SK-N-SH treated with all-trans-retinoic acid at 6 μM for 48 hours (cell line): ENCODE measurements around the gene C22orf15.

Source experiments
- CSDC2 ChIP-seq: fragments of 250-450 bp; sonication (Bioruptor Pico); IDR thresholded peaks from 2 replicates; pipeline ENCODE4 v1.5.0; 2020; ENCODE audit warnings: mild to moderate bottlenecking, moderate library complexity
- GLIS3 ChIP-seq: fragments of 250-450 bp; sonication (Bioruptor Pico); IDR thresholded peaks from 2 replicates; pipeline ENCODE4 v1.5.0; 2020; ENCODE audit warnings: mild to moderate bottlenecking, moderate library complexity
- ISL1 ChIP-seq: fragments of 250-450 bp; sonication (Bioruptor Pico); IDR thresholded peaks from 2 replicates; pipeline ENCODE4 v2.1.2; 2022; ENCODE audit warnings: mild to moderate bottlenecking, moderate library complexity
- RARB ChIP-seq: fragments of 250-450 bp; sonication (Bioruptor Pico); IDR thresholded peaks from 2 replicates; pipeline ENCODE4 v1.8.0; 2021; ENCODE audit warnings: mild to moderate bottlenecking, moderate library complexity
- TOX ChIP-seq: fragments of 250-450 bp; sonication (Bioruptor Pico); IDR thresholded peaks from 2 replicates; pipeline ENCODE4 v1.8.0; 2021; ENCODE audit warnings: mild to moderate bottlenecking, moderate library complexity, borderline replicate concordance
- ZFP3 ChIP-seq: fragments of 250-450 bp; sonication (Bioruptor Pico); IDR thresholded peaks from 2 replicates; pipeline ENCODE4 v1.5.0; 2020; ENCODE audit warnings: mild to moderate bottlenecking, moderate library complexity
- ZFP30 ChIP-seq: fragments of 450-650 bp; formaldehyde crosslinking; IDR thresholded peaks from 2 replicates; pipeline ENCODE4 v1.5.0; 2022; ENCODE audit warnings: mild to moderate bottlenecking, moderate library complexity
- ZNF565 ChIP-seq: fragments of 450-650 bp; formaldehyde crosslinking; conservative IDR thresholded peaks from 2 replicates; pipeline ENCODE4 v1.5.0; 2020; ENCODE audit warnings: low read depth, mild to moderate bottlenecking, moderate library complexity
- ZNF70 ChIP-seq: fragments of 450-650 bp; formaldehyde crosslinking; IDR thresholded peaks from 2 replicates; pipeline ENCODE4 v1.5.0; 2020; ENCODE audit warnings: mild to moderate bottlenecking, moderate library complexity
- ZNF8 ChIP-seq: fragments of 450-650 bp; formaldehyde crosslinking; IDR thresholded peaks from 2 replicates; pipeline ENCODE4 v1.5.0; 2020; ENCODE audit warnings: mild to moderate bottlenecking, moderate library complexity
- TF ChIP-seq, protein P1 (sequence below): fragments of 250-450 bp; sonication (Bioruptor Pico); IDR thresholded peaks from 2 replicates; pipeline ENCODE4 v1.5.1; 2021; ENCODE audit warnings: mild to moderate bottlenecking, moderate library complexity
- TF ChIP-seq, protein P2 (sequence below): fragments of 250-450 bp; sonication (Bioruptor Pico); IDR thresholded peaks from 2 replicates; pipeline ENCODE4 v1.8.0; 2020; ENCODE audit warnings: mild to moderate bottlenecking, moderate library complexity, borderline replicate concordance
- TF ChIP-seq, protein P3 (sequence below): fragments of 250-450 bp; sonication (Bioruptor Pico); IDR thresholded peaks from 2 replicates; pipeline ENCODE4 v1.5.0; 2020; ENCODE audit warnings: mild to moderate bottlenecking, moderate library complexity
- TF ChIP-seq, protein P4 (sequence below): fragments of 250-450 bp; sonication (Bioruptor Pico); IDR thresholded peaks from 2 replicates; pipeline ENCODE4 v1.8.0; 2021; ENCODE audit warnings: low read depth, mild to moderate bottlenecking, moderate library complexity, borderline replicate concordance

GRCh38 chr22:23743303-23743705 is 19.5 kb upstream of the C22orf15 start:
- no peak for TF ChIP-seq ZFP30 (CRISPR knock-in tag)
- TF ChIP-seq RARB: no peak
- TF ChIP-seq, protein P1, sequence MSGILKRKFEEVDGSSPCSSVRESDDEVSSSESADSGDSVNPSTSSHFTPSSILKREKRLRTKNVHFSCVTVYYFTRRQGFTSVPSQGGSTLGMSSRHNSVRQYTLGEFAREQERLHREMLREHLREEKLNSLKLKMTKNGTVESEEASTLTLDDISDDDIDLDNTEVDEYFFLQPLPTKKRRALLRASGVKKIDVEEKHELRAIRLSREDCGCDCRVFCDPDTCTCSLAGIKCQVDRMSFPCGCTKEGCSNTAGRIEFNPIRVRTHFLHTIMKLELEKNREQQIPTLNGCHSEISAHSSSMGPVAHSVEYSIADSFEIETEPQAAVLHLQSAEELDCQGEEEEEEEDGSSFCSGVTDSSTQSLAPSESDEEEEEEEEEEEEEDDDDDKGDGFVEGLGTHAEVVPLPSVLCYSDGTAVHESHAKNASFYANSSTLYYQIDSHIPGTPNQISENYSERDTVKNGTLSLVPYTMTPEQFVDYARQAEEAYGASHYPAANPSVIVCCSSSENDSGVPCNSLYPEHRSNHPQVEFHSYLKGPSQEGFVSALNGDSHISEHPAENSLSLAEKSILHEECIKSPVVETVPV (CRISPR knock-in tag): no peak
- TF ChIP-seq, protein P2, sequence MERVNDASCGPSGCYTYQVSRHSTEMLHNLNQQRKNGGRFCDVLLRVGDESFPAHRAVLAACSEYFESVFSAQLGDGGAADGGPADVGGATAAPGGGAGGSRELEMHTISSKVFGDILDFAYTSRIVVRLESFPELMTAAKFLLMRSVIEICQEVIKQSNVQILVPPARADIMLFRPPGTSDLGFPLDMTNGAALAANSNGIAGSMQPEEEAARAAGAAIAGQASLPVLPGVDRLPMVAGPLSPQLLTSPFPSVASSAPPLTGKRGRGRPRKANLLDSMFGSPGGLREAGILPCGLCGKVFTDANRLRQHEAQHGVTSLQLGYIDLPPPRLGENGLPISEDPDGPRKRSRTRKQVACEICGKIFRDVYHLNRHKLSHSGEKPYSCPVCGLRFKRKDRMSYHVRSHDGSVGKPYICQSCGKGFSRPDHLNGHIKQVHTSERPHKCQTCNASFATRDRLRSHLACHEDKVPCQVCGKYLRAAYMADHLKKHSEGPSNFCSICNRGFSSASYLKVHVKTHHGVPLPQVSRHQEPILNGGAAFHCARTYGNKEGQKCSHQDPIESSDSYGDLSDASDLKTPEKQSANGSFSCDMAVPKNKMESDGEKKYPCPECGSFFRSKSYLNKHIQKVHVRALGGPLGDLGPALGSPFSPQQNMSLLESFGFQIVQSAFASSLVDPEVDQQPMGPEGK (CRISPR knock-in tag): no peak
- TF ChIP-seq ISL1 (CRISPR knock-in tag): no peak
- TF ChIP-seq ZFP3 (CRISPR knock-in tag): no peak
- TF ChIP-seq, protein P3, sequence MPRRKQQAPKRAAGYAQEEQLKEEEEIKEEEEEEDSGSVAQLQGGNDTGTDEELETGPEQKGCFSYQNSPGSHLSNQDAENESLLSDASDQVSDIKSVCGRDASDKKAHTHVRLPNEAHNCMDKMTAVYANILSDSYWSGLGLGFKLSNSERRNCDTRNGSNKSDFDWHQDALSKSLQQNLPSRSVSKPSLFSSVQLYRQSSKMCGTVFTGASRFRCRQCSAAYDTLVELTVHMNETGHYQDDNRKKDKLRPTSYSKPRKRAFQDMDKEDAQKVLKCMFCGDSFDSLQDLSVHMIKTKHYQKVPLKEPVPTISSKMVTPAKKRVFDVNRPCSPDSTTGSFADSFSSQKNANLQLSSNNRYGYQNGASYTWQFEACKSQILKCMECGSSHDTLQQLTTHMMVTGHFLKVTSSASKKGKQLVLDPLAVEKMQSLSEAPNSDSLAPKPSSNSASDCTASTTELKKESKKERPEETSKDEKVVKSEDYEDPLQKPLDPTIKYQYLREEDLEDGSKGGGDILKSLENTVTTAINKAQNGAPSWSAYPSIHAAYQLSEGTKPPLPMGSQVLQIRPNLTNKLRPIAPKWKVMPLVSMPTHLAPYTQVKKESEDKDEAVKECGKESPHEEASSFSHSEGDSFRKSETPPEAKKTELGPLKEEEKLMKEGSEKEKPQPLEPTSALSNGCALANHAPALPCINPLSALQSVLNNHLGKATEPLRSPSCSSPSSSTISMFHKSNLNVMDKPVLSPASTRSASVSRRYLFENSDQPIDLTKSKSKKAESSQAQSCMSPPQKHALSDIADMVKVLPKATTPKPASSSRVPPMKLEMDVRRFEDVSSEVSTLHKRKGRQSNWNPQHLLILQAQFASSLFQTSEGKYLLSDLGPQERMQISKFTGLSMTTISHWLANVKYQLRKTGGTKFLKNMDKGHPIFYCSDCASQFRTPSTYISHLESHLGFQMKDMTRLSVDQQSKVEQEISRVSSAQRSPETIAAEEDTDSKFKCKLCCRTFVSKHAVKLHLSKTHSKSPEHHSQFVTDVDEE (CRISPR knock-in tag): no peak; the same call in 1 of the 2 replicates
- TF ChIP-seq ZNF8 (CRISPR knock-in tag): no peak
- TF ChIP-seq GLIS3 (CRISPR knock-in tag): no peak
- TF ChIP-seq ZNF70: no peak
- TF ChIP-seq, protein P4, sequence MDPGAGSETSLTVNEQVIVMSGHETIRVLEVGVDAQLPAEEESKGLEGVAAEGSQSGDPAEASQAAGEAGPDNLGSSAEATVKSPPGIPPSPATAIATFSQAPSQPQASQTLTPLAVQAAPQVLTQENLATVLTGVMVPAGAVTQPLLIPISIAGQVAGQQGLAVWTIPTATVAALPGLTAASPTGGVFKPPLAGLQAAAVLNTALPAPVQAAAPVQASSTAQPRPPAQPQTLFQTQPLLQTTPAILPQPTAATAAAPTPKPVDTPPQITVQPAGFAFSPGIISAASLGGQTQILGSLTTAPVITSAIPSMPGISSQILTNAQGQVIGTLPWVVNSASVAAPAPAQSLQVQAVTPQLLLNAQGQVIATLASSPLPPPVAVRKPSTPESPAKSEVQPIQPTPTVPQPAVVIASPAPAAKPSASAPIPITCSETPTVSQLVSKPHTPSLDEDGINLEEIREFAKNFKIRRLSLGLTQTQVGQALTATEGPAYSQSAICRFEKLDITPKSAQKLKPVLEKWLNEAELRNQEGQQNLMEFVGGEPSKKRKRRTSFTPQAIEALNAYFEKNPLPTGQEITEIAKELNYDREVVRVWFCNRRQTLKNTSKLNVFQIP: no peak
- TF ChIP-seq TOX (CRISPR knock-in tag): no peak
- TF ChIP-seq ZNF565 (CRISPR knock-in tag): no peak
- no peak for TF ChIP-seq CSDC2 (CRISPR knock-in tag)
